Activated CD8-positive, alpha-beta memory T cell treated with anti-CD3 and anti-CD28 coated beads for 1 hour (primary cell): ENCODE measurements around the gene GNAQ.

Experiments
- DNase-seq, 2 donors: peaks; one replicate each; pipeline ENCODE4 v3.0.0-alpha.2; 2020; ENCODE audit warnings: low read depth in 1 of 2; ENCODE audit errors: extremely low read depth in 1 of 2

The GNAQ gene

DNA sequence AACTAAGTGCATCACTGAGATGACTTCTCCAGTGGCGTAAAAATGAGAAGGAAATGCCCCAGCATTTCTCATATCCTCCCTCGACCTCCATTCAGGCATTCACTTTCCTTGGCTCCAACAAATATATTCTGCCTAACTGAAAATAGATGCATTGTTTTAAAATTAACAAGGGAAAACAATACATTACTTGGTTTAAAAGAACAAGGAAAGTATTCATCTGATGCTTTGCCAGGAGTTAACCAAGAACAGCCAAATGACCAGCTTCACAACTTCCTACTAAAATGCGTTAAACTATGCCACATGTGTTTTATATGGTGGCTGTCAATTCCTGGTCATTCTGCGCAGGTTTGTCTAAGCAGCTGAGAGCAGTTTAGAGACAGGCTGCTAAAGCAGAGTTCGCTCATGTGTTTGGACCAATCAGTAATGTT, 121.4 kb downstream of the GNAQ start:
- DNase-seq, result no peak

DNA sequence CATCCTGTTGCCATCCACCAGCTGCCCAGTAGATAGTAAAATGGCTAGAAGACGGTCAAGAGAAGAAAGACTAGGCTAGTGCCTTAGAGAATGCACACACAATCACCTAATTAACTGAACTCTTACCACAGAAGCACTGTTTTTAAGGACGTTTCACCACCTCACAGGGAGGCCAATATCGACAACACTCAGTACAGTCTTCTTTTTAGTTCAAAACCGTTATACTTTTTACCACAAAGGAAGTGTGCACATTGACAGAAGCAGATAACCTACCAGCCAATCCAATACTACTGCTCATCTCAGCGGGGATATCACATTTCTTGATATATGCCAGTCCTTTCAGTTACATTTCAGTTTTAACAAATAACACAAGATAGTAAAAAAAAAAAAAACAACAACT, 122.3 kb downstream of the GNAQ start:
- no peak for DNase-seq

- no peak for DNase-seq
These were observed 123.3 kb downstream of the GNAQ start for GRCh38 chr9:77908293-77908692.

DNA sequence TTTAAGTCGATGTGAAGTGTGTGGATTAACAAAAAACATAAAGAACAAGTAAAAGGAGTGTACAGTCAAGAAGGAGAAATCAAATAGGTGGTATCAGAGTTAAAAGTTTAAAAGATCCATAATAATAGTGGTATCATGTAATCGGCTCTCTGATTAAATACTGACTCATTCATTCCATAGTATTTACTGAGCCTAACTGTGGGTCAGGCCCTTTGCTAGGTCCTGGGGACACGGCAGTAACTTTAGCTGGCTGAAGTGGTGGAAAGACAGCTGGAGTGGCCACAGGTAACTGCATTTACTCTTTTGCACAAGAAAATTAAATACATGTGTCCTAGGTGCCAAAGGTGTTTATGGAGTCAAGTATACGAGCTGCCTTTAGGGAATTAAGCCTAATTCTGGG, 124.0 kb downstream of the GNAQ start:
- no peak for DNase-seq

- no peak for DNase-seq
These were observed 124.6 kb downstream of the GNAQ start for GRCh38 chr9:77906991-77907390.

- DNase-seq, result no peak
These were observed 127.8 kb downstream of the GNAQ start for GRCh38 chr9:77903666-77904285.

- no peak for DNase-seq
These were observed 129.8 kb downstream of the GNAQ start for GRCh38 chr9:77901771-77902170.

DNA sequence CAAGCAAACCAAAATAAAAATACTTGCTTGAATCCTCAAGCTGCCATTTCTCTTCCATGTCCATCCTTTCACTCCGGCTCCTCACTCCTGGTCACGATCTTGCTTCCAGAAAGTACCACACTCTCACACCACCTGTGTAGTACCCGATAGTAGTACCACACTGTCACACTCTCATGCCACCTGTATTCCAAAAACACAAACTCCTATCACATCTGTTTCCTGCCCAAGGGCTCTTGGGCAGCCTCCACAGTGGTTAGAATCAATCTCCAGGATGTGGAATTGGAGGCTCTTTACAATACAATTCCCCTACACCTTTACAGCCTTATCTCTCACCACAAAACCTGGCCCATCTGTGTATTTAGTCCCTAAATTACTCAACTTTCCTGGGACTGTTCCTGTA, 130.6 kb downstream of the GNAQ start:
- DNase-seq, result no peak

- DNase-seq, result no peak
These were observed 131.8 kb downstream of the GNAQ start for GRCh38 chr9:77899679-77900354.

GRCh38 chr9:77898864-77899263, 132.7 kb downstream of the GNAQ start:
- DNase-seq, result no peak

GRCh38 chr9:77896938-77897667, 134.5 kb downstream of the GNAQ start:
- no peak for DNase-seq

DNA sequence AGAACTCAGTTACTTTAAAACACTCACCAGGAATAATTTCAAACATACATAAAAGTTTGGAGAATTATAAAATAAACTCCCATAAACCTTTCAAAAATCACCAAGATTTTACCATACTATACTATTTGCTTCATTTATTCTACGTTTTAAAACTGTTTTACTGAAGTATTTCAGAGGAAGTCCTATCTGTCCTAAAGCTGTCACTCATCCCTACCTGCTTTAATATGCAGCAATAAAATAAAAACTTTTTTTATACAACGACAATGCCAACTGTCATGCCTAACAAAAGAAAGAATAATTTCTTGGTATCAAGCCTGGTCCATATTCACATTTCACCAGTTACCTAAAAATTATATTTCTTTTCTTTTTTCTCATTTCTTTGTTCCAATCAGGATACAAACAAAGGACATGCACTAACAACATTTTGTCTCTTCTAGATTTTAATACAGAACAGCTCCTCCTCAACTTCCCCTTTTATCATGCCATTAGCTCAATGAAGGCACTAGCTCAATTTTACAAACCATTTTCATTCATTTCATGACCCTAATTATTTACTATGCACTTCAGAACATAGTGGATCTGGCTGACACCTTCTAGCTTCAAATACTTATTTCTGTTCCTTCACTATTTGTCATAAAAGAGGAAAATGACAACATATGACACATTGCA, 135.2 kb downstream of the GNAQ start:
- no peak for DNase-seq

- DNase-seq, result no peak
These were observed 137.9 kb downstream of the GNAQ start for GRCh38 chr9:77893706-77894105.

DNA sequence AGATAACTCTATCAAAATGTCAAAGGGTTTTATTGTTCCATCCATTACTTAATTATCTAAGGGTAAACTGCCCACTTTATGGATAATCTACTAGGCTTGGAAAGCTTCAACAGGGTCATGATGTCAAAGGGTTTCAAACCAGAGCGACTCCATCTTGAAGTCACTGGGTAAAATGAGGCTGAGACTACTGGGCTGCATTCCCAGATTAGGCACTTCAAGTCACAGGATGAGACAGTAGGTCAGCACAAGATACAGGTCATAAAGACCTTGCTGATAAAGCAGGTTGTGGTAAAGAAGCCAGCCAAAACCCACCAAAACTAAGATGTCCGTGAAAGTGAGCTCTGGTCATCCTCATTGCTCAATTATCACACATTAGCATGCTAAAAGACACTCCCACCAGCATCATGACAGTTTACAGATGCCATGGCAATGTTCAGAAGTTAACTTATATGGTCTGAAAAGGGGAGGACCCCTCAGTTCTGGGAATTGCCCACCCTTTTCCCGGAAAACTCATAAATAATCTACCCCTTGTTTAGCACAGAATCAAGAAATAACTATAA, 138.6 kb downstream of the GNAQ start:
- no peak for DNase-seq

DNA sequence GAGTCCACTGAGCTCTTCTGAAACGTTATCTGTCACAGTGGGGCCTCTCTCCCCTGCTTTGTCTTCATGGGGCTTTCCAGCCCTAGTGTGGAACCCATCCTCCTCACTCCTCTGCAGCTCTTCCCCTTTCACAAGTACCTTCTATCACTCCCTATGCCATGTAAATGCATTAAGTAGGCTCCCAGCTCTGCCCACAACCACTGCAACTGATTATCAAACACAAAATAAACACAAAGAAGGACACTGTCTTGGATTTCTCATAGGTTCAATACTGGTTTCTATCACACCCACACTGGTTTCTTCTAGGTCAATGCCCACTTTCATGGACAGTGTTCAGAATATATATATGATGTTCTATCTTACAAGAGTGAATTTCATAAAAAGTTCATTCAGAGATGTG, 139.4 kb downstream of the GNAQ start:
- DNase-seq, result no peak

GRCh38 chr9:77891128-77891800, 140.3 kb downstream of the GNAQ start:
- DNase-seq, result no peak

DNA sequence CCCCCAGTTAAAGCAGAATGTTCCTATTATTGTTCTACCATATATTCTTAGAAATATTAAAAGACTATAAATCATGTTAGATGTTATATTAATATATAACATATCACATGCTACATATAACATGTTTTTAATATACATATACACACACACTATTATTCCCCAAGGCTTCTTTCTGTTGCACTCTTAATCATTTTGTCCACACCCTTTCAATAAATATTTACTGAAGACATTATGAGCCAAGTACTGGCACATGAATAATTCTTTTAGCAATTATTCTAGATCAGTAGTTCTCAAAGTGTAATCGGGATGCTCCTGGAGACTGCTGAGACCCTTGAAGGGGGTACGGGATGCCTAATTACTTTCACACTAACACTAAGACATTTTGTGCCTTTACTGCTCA, 143.9 kb downstream of the GNAQ start:
- no peak for DNase-seq

DNA sequence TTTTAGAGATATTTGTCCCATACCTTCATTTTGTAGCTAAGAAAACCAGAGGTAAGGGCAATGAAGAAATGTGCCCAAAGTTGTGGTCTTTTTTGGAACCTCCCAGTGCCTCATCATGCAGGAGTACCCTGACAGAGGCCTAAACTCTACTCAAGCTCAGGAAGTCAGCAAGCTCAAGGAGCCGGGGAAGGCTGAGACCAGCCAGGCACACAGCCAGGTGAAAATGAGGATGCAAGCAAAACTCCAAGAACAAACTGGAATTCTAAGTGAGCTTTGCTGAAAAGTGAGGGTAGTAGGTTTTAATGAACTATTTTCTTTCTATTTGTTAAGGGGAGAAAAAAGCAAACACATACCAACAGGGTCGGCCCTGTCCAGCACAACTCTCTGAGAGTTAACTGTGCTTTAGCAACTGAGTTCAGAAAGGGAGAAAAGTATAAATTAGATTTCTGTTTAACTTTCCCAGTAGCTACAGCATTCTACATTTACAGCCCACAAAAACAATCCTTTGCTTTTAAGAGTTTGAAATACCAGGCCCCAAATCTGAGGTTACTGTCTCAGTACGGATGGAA, 146.4 kb downstream of the GNAQ start:
- DNase-seq, result no peak

DNA sequence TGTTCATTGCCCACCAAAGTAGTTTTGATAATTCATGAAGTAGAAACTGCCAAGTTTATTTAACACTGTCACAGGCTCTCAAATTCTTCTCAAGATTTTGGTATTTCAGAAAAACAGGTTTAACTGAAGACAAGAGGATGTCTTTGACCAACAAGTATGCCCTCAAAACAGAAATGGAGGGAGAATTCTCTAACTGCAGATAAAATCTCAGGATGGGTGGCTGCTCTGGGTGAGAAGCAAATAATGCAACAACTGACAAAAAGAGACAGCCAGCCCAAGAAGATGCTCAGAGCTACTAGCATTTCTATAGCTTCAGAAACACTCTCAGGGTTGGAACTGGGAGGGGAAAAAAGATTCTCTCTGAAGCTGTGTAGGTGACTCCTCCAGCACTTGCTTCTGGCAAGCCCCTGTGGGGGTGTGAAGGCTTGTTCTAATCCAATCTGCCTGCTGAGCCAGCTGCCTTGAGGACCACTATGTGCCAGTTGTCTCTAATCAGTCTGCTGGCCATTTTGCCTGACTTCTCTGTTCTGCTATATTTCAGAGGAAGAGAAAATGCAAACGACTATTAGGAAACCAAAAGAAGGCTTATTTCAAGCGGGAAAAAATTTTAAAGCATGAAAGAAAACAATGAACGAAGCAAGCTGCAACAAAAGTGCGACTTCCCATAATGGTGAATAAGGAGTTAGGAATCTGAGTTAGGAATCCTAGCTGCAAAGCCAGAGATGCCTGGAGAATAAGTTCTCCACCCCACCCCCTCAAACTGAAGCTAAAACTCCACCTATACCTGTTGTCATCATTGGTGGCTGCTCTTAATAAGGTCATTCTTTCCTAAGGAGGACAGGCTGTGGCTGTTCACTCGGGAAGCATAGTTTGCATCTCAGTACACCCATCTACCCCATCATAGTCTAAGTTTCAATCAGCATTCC, 147.5 kb downstream of the GNAQ start:
- DNase-seq, result no peak
